ENCODE data around the gene DIAPH2. TPM values are rescaled to one million over a fixed set of nuclear protein-coding genes. Genes with fewer than 3 reads are reported as not detected.
"Not testable (repeated sequence)": the region's sequence is repeated elsewhere in the genome, so short reads cannot be mapped to it uniquely, and the experiment has no call there.

Gene DIAPH2
- total RNA-seq, 2 donors from 2014 or later, result 6.8 to 8.1 TPM

DNA sequence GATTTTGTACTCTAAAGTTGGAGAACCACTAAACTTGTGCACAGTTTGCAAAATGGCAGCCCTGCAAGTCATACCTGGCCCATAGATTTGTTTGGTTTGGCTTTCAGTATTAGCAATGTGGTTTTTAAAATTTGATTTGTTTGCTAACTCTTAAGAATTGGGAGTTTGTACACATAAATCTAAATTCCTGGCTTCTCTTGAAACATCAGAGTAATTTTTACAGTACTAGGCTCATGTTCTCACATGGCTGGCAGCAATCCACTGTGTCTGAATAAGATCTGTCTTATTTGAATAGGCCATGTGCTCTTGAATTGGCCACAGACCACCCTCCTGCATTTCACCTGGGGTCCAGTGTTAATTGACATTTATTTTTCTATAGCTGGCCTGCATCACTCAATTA is 21.3 kb downstream of the DIAPH2 start:
- DNase-seq (ENCODE audit: low spot score in 2 of 2) (no peak), ATAC-seq (no peak)
- no peaks in the 10 kb centered on the region for H3K9me3 Mint-ChIP-seq
- H3K27ac Mint-ChIP-seq, result no peak overlapping the region
- H3K36me3 Mint-ChIP-seq, result no peaks in the 10 kb centered on the region

DNA sequence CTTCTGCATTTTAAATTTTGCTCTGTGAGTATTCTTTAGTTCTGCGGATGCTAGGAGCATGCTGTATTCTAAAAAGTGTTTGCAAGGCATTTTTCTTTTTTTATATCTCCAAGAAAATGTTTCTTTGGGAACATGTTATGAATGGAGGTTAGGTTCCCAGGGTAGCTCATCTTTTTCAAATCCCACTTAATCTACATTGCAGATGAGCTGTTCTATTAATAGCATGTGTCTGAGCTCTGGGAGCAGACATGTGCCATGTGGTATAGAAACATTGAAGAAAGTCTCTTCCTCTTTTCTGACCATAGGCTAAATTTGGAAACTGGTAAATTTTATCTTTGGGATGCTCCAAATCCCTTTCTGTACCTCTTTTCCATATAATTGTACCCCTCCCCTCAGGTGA is 23.2 kb downstream of the DIAPH2 start:
- Mint-ChIP-seq H3K27ac (no peak overlapping the region), H3K9me3 (no peaks in the 10 kb centered on the region), H3K36me3 (no peaks in the 10 kb centered on the region)
- ATAC-seq (no peak), DNase-seq (ENCODE audit: low spot score in 2 of 2) (no peak)

DNA sequence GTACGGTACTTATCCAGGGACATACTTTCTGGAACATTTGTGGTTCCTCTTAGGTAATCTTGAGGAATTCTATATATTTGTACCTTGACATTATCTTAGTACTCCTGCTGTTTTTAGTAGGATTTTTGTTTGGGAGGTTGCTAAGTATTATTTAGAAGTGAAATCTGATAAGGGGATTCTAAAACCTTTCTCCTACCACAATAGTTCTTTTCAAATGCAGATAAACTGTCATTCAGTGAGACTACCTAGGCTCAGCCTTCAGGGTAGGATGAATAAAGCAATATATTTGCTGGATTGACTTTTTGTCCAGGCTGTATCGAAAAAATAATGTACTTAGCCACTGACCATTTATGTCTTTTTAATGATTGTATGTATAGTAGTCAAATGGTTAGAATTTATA is 25.4 kb downstream of the DIAPH2 start:
- Mint-ChIP-seq H3K36me3 (no peaks in the 10 kb centered on the region), H3K9me3 (no peaks in the 10 kb centered on the region), H3K27ac (no peak overlapping the region)
- no peak for ATAC-seq
- DNase-seq (ENCODE audit: low spot score in 2 of 2), result no peak

DNA sequence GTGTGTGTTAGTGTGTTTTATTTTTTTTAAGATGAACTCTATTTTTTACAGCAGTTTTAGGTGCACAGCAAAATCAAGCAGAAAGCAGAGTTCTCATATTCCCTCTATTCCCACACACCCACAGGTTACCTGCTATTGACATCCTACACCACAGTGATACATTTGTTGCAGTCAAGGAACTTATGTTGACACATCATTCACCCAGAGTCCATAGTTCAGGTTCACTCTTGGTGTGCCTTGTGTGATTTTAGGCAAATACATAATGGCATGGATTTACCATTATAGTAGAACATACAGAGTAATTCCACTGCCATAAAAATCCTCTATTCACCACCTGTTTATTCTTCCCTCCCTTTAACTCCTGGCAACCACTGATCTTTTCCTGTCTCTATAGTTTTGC is 28.7 kb downstream of the DIAPH2 start:
- DNase-seq (ENCODE audit: low spot score in 2 of 2) (no peak), ATAC-seq (no peak)
- H3K36me3 Mint-ChIP-seq, result no peaks in the 10 kb centered on the region
- H3K27ac Mint-ChIP-seq, result no peak overlapping the region
- H3K9me3 Mint-ChIP-seq, result no peaks in the 10 kb centered on the region

DNA sequence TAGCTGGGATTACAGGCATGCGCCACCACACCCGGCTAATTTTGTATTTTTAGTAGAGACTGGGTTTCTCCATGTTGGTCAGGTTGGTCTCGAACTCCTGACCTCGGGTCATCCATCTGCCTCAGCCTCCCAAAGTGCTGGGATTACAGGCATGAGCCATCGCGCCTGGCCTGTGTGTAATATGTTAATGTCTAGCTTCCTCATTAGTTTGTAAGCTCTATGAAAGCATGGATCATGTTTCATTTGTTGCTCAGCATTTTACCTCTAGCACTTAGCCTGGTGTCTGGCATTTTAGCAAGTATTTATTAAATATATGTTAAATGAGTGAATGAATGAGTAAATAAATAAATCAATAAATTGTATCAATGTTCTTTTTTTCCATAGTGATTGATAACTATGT is 29.8 kb downstream of the DIAPH2 start:
- not testable (repeated sequence) for H3K27ac Mint-ChIP-seq; H3K36me3 Mint-ChIP-seq; H3K9me3 Mint-ChIP-seq; ATAC-seq; DNase-seq (ENCODE audit: low spot score in 2 of 2)

- H3K9me3 Mint-ChIP-seq, result no peaks in the 10 kb centered on the region
- no peaks in the 10 kb centered on the region for H3K36me3 Mint-ChIP-seq
- ATAC-seq (no peak), DNase-seq (ENCODE audit: low spot score in 2 of 2) (no peak)
- no peak overlapping the region for H3K27ac Mint-ChIP-seq
Measured at GRCh38 chrX:96715481-96715880, 30.8 kb downstream of the DIAPH2 start.

- no peak for ATAC-seq
- no peak for DNase-seq (ENCODE audit: low spot score in 2 of 2)
- Mint-ChIP-seq H3K36me3 (no peaks in the 10 kb centered on the region), H3K27ac (no peak overlapping the region), H3K9me3 (no peaks in the 10 kb centered on the region)
Measured at GRCh38 chrX:96719161-96719875, 34.7 kb downstream of the DIAPH2 start.

- H3K9me3 Mint-ChIP-seq, result no peaks in the 10 kb centered on the region
Measured at GRCh38 chrX:96721354-96721753, 36.7 kb downstream of the DIAPH2 start.

GRCh38 chrX:96722781-96723180 is 38.1 kb downstream of the DIAPH2 start:
- no peak for ATAC-seq
- DNase-seq (ENCODE audit: low spot score in 2 of 2), result no peak
- H3K9me3 Mint-ChIP-seq, result no peaks in the 10 kb centered on the region
- H3K36me3 Mint-ChIP-seq, result no peaks in the 10 kb centered on the region
- H3K27ac Mint-ChIP-seq, result no peak overlapping the region

More at GRCh38 chrX:96721354-96721753, 36.7 kb downstream of the DIAPH2 start:
- Mint-ChIP-seq H3K36me3 (no peaks in the 10 kb centered on the region), H3K27ac (no peak overlapping the region)
- ATAC-seq, result peak in 1 of 2 donors; percentile 35
- no peak for DNase-seq (ENCODE audit: low spot score in 2 of 2)

GRCh38 chrX:96729053-96729452 is 44.4 kb downstream of the DIAPH2 start:
- ATAC-seq (no peak), DNase-seq (ENCODE audit: low spot score in 2 of 2) (no peak)
- H3K36me3 Mint-ChIP-seq, result no peaks in the 10 kb centered on the region
- no peak overlapping the region for H3K27ac Mint-ChIP-seq
- H3K9me3 Mint-ChIP-seq, result peaks cover 0 to 3% of the 10 kb centered on the region in 2 donors

DNA sequence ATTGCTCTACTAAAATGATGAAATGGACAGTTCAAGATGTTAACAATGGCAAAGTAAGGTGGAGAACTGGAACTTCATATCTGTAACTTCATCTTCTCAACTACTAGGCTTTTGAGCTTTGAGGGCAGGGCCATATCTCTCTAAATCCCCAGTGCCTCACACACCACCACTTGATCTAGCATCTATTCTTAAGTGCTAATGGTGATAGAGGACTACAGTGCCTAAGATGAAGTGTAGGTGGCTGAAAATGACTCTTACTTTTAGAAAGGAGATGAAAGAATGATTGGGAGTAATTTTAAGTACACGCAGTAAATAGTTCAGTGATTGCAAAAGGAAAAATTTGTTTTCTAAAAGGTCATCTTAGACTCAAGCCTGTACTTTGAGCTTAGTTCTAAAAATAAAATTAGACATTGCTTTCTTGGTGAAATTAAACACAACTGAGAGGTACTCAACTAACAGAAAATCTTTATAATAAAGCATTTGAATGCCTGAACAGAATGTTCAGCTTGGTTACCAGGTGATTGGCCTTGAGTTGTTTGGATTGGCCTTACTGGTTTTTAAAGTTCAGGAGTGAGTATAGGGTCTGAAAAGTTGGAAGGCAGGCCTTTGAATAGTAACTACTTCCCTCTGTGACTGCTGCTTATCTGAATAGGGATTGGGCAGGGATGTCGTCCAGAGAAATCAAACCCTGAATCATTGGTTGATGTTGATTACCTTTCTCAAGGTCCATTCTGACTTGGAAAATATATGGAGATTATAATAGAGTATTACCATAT is 45.4 kb downstream of the DIAPH2 start:
- ATAC-seq, result no peak
- no peak for DNase-seq (ENCODE audit: low spot score in 2 of 2)
- no peaks in the 10 kb centered on the region for H3K36me3 Mint-ChIP-seq
- H3K9me3 Mint-ChIP-seq, result peaks cover 0 to 3% of the 10 kb centered on the region in 2 donors
- H3K27ac Mint-ChIP-seq, result no peak overlapping the region

DNA sequence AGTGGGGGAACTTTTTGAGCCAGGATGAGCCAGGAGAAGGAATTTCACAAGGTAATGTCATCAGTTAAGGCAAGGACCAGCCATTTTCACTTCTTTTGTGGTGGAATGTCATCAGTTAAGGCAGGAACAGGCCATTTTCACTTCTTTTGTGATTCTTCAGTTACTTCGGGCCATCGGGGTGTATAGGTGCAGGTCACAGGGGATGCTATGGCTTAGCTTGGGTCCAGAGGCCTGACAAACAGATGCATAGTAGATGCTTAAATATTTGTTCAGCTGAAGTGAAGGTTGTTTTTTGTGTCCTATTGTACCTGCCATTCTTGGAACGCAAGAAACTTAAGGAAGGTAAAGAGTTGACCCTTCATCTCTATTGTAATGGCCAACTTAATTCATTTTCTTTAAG is 46.4 kb downstream of the DIAPH2 start:
- DNase-seq (ENCODE audit: low spot score in 2 of 2); H3K36me3 Mint-ChIP-seq; H3K9me3 Mint-ChIP-seq; H3K27ac Mint-ChIP-seq; ATAC-seq: not testable (repeated sequence)

DNA sequence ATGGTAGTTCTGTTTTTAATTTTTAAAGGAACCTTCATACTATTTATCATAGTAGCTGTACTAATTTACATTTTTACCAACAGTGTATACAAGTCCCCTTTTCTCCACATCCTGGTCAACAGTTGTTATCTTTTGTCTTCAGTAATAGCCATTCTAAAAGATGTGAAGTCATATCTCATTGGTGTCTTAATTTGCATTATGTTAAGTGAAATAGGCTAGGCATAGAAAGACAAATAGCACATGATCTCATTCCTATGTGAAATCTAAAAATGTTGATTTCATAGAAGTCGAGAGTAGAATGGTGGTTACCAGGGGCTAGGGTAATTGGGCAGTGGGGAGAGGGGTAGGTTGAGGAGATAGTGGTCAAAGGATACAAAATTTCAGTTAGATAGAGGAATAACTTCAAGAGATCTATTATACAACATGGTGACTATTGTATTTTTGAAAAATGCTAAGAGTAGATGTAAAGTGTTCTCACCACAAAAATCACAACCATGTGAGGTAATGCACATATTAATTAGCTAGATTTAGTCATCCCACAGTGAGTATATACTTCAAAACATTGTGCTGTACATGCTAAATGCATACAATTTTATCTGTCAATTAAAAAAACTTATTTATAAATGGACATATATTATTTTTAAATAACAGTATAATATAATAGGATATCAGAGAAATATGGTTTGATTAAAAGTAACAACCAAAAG is 58.9 kb downstream of the DIAPH2 start:
- DNase-seq (ENCODE audit: low spot score in 2 of 2) (no peak), ATAC-seq (no peak)
- no peaks in the 10 kb centered on the region for H3K9me3 Mint-ChIP-seq
- H3K36me3 Mint-ChIP-seq, result no peaks in the 10 kb centered on the region
- H3K27ac Mint-ChIP-seq, result no peak overlapping the region

GRCh38 chrX:96752781-96753180 is 68.1 kb downstream of the DIAPH2 start:
- ATAC-seq (no peak), DNase-seq (ENCODE audit: low spot score in 2 of 2) (no peak)
- no peaks in the 10 kb centered on the region for H3K9me3 Mint-ChIP-seq
- no peak overlapping the region for H3K27ac Mint-ChIP-seq
- no peaks in the 10 kb centered on the region for H3K36me3 Mint-ChIP-seq

GRCh38 chrX:96753230-96753629 is 68.6 kb downstream of the DIAPH2 start:
- H3K27ac Mint-ChIP-seq, result no peak overlapping the region
- DNase-seq (ENCODE audit: low spot score in 2 of 2), result no peak
- no peaks in the 10 kb centered on the region for H3K36me3 Mint-ChIP-seq
- H3K9me3 Mint-ChIP-seq, result no peaks in the 10 kb centered on the region
- ATAC-seq, result no peak

DNA sequence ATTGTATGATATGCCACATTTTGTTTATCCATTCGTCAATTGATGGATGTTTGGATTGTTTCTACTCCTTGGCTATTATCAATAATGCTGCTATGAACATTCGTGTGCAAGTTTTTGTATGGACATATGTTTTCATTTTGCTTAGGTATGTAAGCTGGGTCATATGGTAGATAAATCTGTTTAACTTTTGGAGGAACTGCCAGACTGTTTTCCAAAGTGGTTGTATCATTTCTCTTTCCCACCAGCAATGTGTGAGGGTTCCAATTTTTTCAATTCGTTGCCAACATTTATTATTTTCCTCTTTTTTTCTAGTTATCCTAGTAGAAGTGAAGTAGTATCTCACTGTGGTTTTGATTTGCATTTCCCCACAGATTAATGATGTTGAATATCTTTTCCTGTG is 71.8 kb downstream of the DIAPH2 start:
- Mint-ChIP-seq H3K27ac (no peak overlapping the region), H3K9me3 (no peaks in the 10 kb centered on the region), H3K36me3 (no peaks in the 10 kb centered on the region)
- ATAC-seq (no peak), DNase-seq (ENCODE audit: low spot score in 2 of 2) (no peak)

DNA sequence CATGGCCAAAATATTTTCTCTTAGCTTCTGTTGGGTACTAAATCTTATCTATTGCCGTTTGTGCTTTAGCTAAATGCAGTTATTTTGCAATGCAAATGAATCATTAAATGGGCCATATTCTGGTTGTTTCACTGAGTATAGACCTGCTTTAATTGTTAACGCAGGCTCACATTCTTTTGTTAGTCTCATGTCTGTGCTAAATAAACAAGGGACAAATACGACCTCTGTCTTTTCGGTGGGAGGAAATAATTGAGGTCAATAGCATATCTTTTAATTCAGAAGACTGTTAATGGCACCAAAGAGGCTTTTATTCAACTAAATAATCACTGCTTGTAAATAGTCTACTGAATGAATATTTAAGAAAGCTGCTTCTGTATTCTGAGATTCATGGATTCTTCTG is 76.9 kb downstream of the DIAPH2 start:
- no peak overlapping the region for H3K27ac Mint-ChIP-seq
- no peaks in the 10 kb centered on the region for H3K9me3 Mint-ChIP-seq
- DNase-seq (ENCODE audit: low spot score in 2 of 2), result no peak
- no peaks in the 10 kb centered on the region for H3K36me3 Mint-ChIP-seq
- no peak for ATAC-seq

Data from activated naive CD4-positive, alpha-beta T cell treated with anti-CD3 and anti-CD28 coated beads, Interleukin-2, amount 50 U/mL, for 72 hours (primary cell).